K562 (cell line): ENCODE results near the gene TMEM141. TPM values are rescaled to one million over a fixed set of nuclear protein-coding genes. Genes with fewer than 3 reads are reported as not detected.

Source experiments
- CBX2 ChIP-seq: fragments of 200-600 bp; sonication (generic); IDR thresholded peaks from one replicate; pipeline ENCODE4 v1.6.1; 2012; ENCODE audit warnings: mild to moderate bottlenecking, low read length, inconsistent platforms; ENCODE audit not compliant: insufficient read depth, poor library complexity, severe bottlenecking
- CEBPB ChIP-seq: fragments of 450-650 bp; IDR thresholded peaks from 2 replicates; pipeline ENCODE4 v1.6.1; 2016; ENCODE audit warnings: missing genetic modification characterization, missing compliant biosample characterization
- FOXJ3 ChIP-seq: sonication (generic); formaldehyde crosslinking; IDR thresholded peaks from 2 replicates; pipeline ENCODE4 v1.4.0; 2020; ENCODE audit warnings: mild to moderate bottlenecking, missing genetic modification reagents
- HMGN3 ChIP-seq: IDR thresholded peaks from 2 replicates; pipeline ENCODE4 v1.6.1; 2011; ENCODE audit warnings: borderline replicate concordance, low read depth, mild to moderate bottlenecking, mixed read lengths, low read length; ENCODE audit not compliant: insufficient read length; ENCODE audit errors: extremely low read depth
- MEIS2 ChIP-seq: fragments of 450-650 bp; IDR thresholded peaks from 2 replicates; pipeline ENCODE4 v1.6.1; 2014; ENCODE audit warnings: mild to moderate bottlenecking; ENCODE audit not compliant: partially characterized antibody
- NCOA4 ChIP-seq: fragments of 450-650 bp; IDR thresholded peaks from 2 replicates; pipeline ENCODE4 v1.6.1; 2018; ENCODE audit warnings: mild to moderate bottlenecking; ENCODE audit not compliant: partially characterized antibody
- NFXL1 ChIP-seq: fragments of 450-650 bp; formaldehyde crosslinking; IDR thresholded peaks from 2 replicates; pipeline ENCODE4 v1.4.0; 2021; ENCODE audit warnings: mild to moderate bottlenecking
- NR2F6 ChIP-seq: fragments of 450-650 bp; formaldehyde crosslinking; IDR thresholded peaks from 2 replicates; pipeline ENCODE4 v1.4.0; 2020; ENCODE audit warnings: mild to moderate bottlenecking
- PREB ChIP-seq: sonication (generic); formaldehyde crosslinking; IDR thresholded peaks from 2 replicates; pipeline ENCODE4 v1.8.1; 2023; ENCODE audit warnings: mild to moderate bottlenecking, missing genetic modification reagents
- SMARCA5 ChIP-seq: fragments of 450-650 bp; IDR thresholded peaks from 2 replicates; pipeline ENCODE4 v1.6.1; 2016
- SP2 ChIP-seq: IDR thresholded peaks from 2 replicates; pipeline ENCODE4 v1.6.1; 2011; ENCODE audit warnings: mild to moderate bottlenecking, low read depth, low read length, moderate library complexity; ENCODE audit not compliant: poor library complexity, severe bottlenecking; ENCODE audit errors: extremely low read depth
- U2AF2 ChIP-seq: fragments of 200-400 bp; formaldehyde crosslinking; optimal IDR thresholded peaks from 2 replicates; pipeline ENCODE3; 2017; ENCODE audit warnings: low read depth, mild to moderate bottlenecking, low read length
- YY1 ChIP-seq, 3 experiments: IDR thresholded peaks; 2 replicates each; pipeline ENCODE4 v1.6.1; 2011; ENCODE audit warnings: low read length in 2 of 3, mild to moderate bottlenecking in 2 of 3, moderate library complexity in 2 of 3, borderline replicate concordance in 1 of 3, control low read depth in 1 of 3, low read depth in 1 of 3; ENCODE audit not compliant: insufficient read depth in 3 of 3, insufficient replicate concordance in 2 of 3, control insufficient read depth in 1 of 3, insufficient read length in 1 of 3; ENCODE audit errors: extremely low read depth in 1 of 3
- ZBTB17 ChIP-seq: fragments of 450-650 bp; formaldehyde crosslinking; IDR thresholded peaks from 2 replicates; pipeline ENCODE4 v1.4.0; 2020; ENCODE audit warnings: mild to moderate bottlenecking
- ZBTB7A ChIP-seq: IDR thresholded peaks from 2 replicates; pipeline ENCODE4 v1.6.1; 2011; ENCODE audit warnings: low read depth, mild to moderate bottlenecking, low read length, moderate library complexity, borderline replicate concordance; ENCODE audit not compliant: control insufficient read depth
- ZEB2 ChIP-seq: fragments of 450-650 bp; IDR thresholded peaks from 2 replicates; pipeline ENCODE4 v1.6.1; 2016
- ZFP30 ChIP-seq: fragments of 250-450 bp; sonication (Bioruptor Pico); IDR thresholded peaks from 2 replicates; pipeline ENCODE4 v1.8.0; 2022; ENCODE audit warnings: moderate library complexity, mild to moderate bottlenecking, inconsistent platforms, borderline replicate concordance
- ZNF263 ChIP-seq: sonication (generic); formaldehyde crosslinking; IDR thresholded peaks from 2 replicates; pipeline ENCODE4 v1.8.0; 2022; ENCODE audit warnings: mild to moderate bottlenecking, missing genetic modification reagents, borderline replicate concordance
- ZNF511 ChIP-seq: sonication (generic); formaldehyde crosslinking; IDR thresholded peaks from 2 replicates; pipeline ENCODE4 v1.8.0; 2022; ENCODE audit warnings: mild to moderate bottlenecking, missing genetic modification reagents
- ZNF57 ChIP-seq: fragments of 450-650 bp; formaldehyde crosslinking; IDR thresholded peaks from 2 replicates; pipeline ENCODE4 v1.4.0; 2020; ENCODE audit warnings: mild to moderate bottlenecking, moderate library complexity
- ZNF609 ChIP-seq: sonication (generic); formaldehyde crosslinking; IDR thresholded peaks from 2 replicates; pipeline ENCODE4 v1.8.1; 2023; ENCODE audit warnings: missing genetic modification reagents, mild to moderate bottlenecking, borderline replicate concordance
- polyA plus RNA-seq, 8 experiments: library from polyadenylated mRNA; depleted of rRNA in 4 of 8; stranded (reverse) in 5 of 8; unstranded in 3 of 8; fragments of >200 nt; fragmentation: Nextera tagmentation in 2 of 8; fragmentation: Illumina TruSeq in 1 of 8; extraction: Ambion mirVana in 2 of 8; extraction: Trizol in 1 of 8; gene quantifications; 2 replicates each; pipeline versions ENCODE4 v1.2.1 to v1.2.3, GENCODE V29; 2011 to 2014; ENCODE audit warnings: inconsistent platforms in 1 of 8, missing spikeins in 1 of 8
- total RNA-seq, 7 experiments: library from RNA; depleted of rRNA in 6 of 7; stranded (reverse); fragments of >200 nt in 6 of 7; fragmentation: Illumina TruSeq in 2 of 7; extraction: Trizol in 2 of 7; gene quantifications; 2 replicates each; pipeline versions ENCODE4 v1.2.1 to v1.2.3, GENCODE V29; 2011 to 2021; ENCODE audit warnings: low replicate concordance in 1 of 7

Gene TMEM141
- total and polyA plus RNA-seq, 9 of the 15 experiments (the other 6 are each of a cell fraction or from before 2014, with no cell fraction given), result 21.5 to 123 (median 74.8) TPM

- TF ChIP-seq ZNF609 (CRISPR knock-in tag), result 0 out of 2 replicates have a peak, but pooled peaks have one; percentile 80
- TF ChIP-seq ZBTB17 (CRISPR knock-in tag), result no peak
- TF ChIP-seq U2AF2, result no peak
- no peak for TF ChIP-seq HMGN3
- TF ChIP-seq NFXL1, result no peak
- no peak for TF ChIP-seq ZNF57 (CRISPR knock-in tag)
- no peak for TF ChIP-seq MEIS2
- TF ChIP-seq SP2, result no peak
- TF ChIP-seq YY1 (IDR thresholded peaks at IDR 0.05; ENCODE audit: borderline replicate concordance in 1 of 3, control insufficient read depth in 1 of 3, extremely low read depth in 1 of 3, insufficient read depth in 3 of 3, insufficient read length in 1 of 3, insufficient replicate concordance in 2 of 3, low read depth in 1 of 3, low read length in 2 of 3), result no peak
- 0 out of 2 replicates have a peak, but pooled peaks have one; percentile 27 for TF ChIP-seq PREB
- no peak for TF ChIP-seq FOXJ3 (CRISPR knock-in tag)
- TF ChIP-seq CEBPB (tag), result no peak
- TF ChIP-seq ZFP30 (CRISPR knock-in tag), result no peak
- no peak for TF ChIP-seq NR2F6
- peak; percentile 90 for TF ChIP-seq SMARCA5
- TF ChIP-seq NCOA4, result no peak
- TF ChIP-seq ZNF263 (CRISPR knock-in tag), result peak; percentile 59; the same call in 1 of the 2 replicates
- TF ChIP-seq ZEB2, result peak; percentile 96
- TF ChIP-seq CBX2, result no peak
- peak; percentile 87 for TF ChIP-seq ZNF511
- peak; percentile 95 for TF ChIP-seq ZBTB7A
These were observed 552 bp downstream of the TMEM141 start (continued) for GRCh38 chr9:136791516-136792276.
